Measurements from ENCODE around the gene BTBD6. TPM values are rescaled to one million over a fixed set of nuclear protein-coding genes. Genes with fewer than 3 reads are reported as not detected.
"Not testable (repeated sequence)": the region's sequence is repeated elsewhere in the genome, so short reads cannot be mapped to it uniquely, and the experiment has no call there.

Gene BTBD6
- total RNA-seq, 2 donors from 2014 or later, result 19.5 to 41.3 TPM

DNA sequence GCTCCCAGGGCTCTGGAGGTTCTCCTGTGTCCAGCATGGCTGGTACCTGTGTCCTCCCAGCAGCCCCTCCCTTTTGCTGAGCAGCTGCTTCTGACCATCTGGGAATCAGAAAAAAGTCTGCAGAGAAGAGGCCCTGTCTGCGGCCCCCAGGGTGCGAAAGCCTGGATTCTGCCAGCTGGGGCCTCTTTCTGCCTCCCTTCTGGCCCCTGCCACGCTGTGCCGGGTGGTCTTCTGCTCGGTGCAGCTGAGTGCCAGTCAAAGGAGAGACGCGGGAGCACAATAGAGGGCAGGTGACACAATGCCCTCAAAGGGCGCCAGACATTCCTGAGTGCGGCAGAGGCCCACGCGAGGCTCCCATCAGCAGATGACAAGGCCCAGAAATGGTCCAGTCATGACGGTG is 12.6 kb downstream of the BTBD6 start:
- Mint-ChIP-seq H3K36me3 (ENCODE audit: low read depth) (peaks cover 8% of the 10 kb centered on the region), H3K4me3 (no peak overlapping the region), H3K4me1 (no peaks in the 10 kb centered on the region), H3K27ac (no peak overlapping the region), H3K9me3 (no peaks in the 10 kb centered on the region), H3K27me3 (no peaks in the 10 kb centered on the region)
- no peak for ATAC-seq (replicated peaks)

GRCh38 chr14:105261781-105262180 is 13.4 kb downstream of the BTBD6 start:
- Mint-ChIP-seq H3K4me1 (no peaks in the 10 kb centered on the region), H3K27ac (no peak overlapping the region), H3K9me3 (no peaks in the 10 kb centered on the region), H3K4me3 (no peak overlapping the region), H3K27me3 (no peaks in the 10 kb centered on the region), H3K36me3 (ENCODE audit: low read depth) (peaks cover 8% of the 10 kb centered on the region)
- ATAC-seq (replicated peaks), result no peak

DNA sequence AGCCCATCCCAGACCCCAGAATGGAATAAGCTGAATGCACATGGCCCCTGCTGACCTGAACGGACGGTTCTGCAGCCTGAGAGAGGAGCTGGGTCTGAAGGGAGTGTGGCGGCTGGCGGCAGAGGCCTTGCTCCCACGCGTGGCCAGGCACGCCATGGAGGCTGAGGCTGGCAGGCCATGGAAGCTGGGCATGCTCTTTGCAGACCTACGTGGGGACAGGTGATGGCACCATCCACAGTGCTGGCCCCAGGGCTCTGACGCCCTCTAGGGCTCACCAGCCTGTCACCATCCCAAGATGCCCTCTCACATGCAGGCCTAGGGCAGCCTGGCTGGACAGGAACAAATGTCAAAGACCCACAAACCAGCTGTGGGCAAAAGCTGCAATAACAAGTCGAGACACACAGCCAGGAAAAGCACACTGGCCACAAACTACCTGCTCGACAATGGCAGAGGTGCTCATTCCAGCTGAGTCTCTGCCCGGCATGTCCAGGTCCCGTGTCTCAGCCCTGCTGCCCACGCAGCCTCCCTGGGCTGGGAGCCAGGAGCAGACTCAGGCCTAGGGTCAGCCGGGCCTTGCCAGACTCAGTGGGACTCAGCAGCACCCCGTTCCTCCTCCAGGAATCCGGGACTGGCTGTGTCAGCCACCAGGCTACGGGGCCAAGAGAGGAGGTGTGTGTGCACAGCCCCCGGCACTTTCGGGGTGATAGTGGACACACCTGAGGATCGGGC is 19.7 kb downstream of the BTBD6 start:
- no peaks in the 10 kb centered on the region for H3K9me3 Mint-ChIP-seq
- H3K4me1 Mint-ChIP-seq, result peaks cover 5% of the 10 kb centered on the region
- H3K36me3 Mint-ChIP-seq (ENCODE audit: low read depth), result peaks cover 8% of the 10 kb centered on the region
- no peaks in the 10 kb centered on the region for H3K27me3 Mint-ChIP-seq
- no peak for ATAC-seq (replicated peaks)
- no peak overlapping the region for H3K4me3 Mint-ChIP-seq
- H3K27ac Mint-ChIP-seq, result no peak overlapping the region

- peaks cover 5% of the 10 kb centered on the region for H3K4me1 Mint-ChIP-seq
- no peaks in the 10 kb centered on the region for H3K27me3 Mint-ChIP-seq
- ATAC-seq (replicated peaks), result no peak
- H3K4me3 Mint-ChIP-seq, result no peak overlapping the region
- no peaks in the 10 kb centered on the region for H3K9me3 Mint-ChIP-seq
- peaks cover 5% of the 10 kb centered on the region for H3K36me3 Mint-ChIP-seq (ENCODE audit: low read depth)
- peak overlapping the region; percentile 65 for H3K27ac Mint-ChIP-seq
Observed at GRCh38 chr14:105268736-105269354, 20.5 kb downstream of the BTBD6 start.

DNA sequence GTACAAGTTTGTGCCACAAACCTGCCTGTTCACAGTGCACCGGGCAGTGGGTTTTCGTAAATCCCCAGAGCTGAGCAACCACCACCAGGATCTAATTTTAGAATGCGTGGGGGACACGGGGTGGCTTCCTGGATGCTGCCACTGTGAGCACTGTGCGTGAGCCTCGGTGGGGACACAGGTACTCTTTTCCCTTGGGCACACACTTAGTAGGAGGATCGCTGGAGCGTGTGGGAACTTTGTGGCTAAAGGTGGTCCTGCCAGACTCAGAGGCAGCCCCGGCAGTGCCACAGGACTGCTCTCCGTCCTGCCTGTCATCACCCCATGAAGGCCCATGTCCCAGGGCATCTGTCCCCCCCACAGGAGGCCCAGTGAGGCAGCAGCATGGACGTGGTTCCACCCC is 21.1 kb downstream of the BTBD6 start:
- no peak for ATAC-seq (replicated peaks)

DNA sequence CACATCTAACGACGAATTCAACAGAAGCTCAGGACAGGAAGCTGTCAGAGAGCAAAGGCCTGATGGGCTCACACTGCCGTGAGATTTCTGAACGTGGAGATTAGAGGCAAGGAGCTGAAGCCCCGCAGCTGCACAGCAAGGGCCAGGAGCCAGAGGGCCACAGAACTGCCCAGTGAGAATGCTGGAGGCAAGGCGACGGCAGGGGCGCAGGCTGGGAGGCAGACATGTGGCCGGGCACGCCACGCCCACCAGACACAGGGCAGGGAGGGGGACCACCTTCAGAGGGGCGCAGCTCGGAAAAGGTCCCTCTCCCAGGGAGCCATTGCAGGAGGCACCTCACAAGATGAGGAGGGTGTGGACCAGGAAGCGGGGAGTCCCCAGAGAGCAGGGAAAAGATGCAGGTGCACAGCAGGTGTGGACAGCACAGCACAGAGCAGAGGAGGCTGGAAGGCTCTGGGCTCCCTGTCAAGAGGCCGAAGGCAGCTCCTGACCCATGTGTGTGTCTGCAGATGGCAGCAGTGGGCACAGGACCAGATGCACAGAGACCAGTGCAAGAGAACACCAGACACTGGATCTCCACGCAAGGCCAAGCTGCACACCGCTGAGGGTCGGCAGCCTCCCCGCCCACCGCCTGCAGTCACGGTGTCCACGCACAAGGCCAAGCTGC is 23.0 kb downstream of the BTBD6 start:
- ATAC-seq (replicated peaks), result no peak
- no peaks in the 10 kb centered on the region for H3K27me3 Mint-ChIP-seq
- peaks cover 5% of the 10 kb centered on the region for H3K4me1 Mint-ChIP-seq
- no peak overlapping the region for H3K27ac Mint-ChIP-seq
- no peak overlapping the region for H3K4me3 Mint-ChIP-seq
- no peaks in the 10 kb centered on the region for H3K36me3 Mint-ChIP-seq (ENCODE audit: low read depth)
- no peaks in the 10 kb centered on the region for H3K9me3 Mint-ChIP-seq

More for the DNA sequence above, 21.1 kb downstream of the BTBD6 start:
- Mint-ChIP-seq H3K36me3 (ENCODE audit: low read depth) (no peaks in the 10 kb centered on the region), H3K4me3 (no peak overlapping the region), H3K4me1 (peaks cover 5% of the 10 kb centered on the region), H3K27ac (no peak overlapping the region), H3K27me3 (no peaks in the 10 kb centered on the region), H3K9me3 (no peaks in the 10 kb centered on the region)

- peaks cover 5% of the 10 kb centered on the region for H3K4me1 Mint-ChIP-seq
- H3K9me3 Mint-ChIP-seq, result no peaks in the 10 kb centered on the region
- no peak overlapping the region for H3K27ac Mint-ChIP-seq
- H3K36me3 Mint-ChIP-seq (ENCODE audit: low read depth), result no peaks in the 10 kb centered on the region
- no peak for ATAC-seq (replicated peaks)
- H3K27me3 Mint-ChIP-seq, result no peaks in the 10 kb centered on the region
- H3K4me3 Mint-ChIP-seq, result no peak overlapping the region
Observed at GRCh38 chr14:105272623-105273022, 24.3 kb downstream of the BTBD6 start.

GRCh38 chr14:105273062-105273461 is 24.7 kb downstream of the BTBD6 start:
- no peak for ATAC-seq (replicated peaks)
- Mint-ChIP-seq H3K4me3 (no peak overlapping the region), H3K27me3 (no peaks in the 10 kb centered on the region)

DNA sequence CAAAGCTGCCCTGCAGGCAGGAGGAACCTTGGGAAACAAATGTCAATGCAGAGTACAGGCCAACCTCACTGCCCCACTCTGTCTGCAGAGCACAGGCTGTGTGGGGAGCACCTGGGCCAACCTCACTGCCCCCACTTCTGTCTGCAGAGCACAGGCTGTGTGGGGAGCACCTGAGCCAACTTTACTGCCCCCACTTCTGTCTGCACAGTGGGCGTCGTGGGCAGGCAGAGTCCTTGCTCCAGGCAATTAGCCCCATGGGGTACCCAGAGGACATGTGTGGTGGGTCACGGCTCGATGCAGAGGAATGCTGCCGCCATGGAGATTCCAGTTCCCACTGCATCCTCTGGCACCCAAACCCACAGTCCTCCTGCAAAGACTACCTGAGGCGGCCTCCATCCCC is 26.3 kb downstream of the BTBD6 start:
- Mint-ChIP-seq H3K4me3 (no peak overlapping the region), H3K27me3 (no peaks in the 10 kb centered on the region), H3K9me3 (no peaks in the 10 kb centered on the region), H3K4me1 (peaks cover 5% of the 10 kb centered on the region), H3K36me3 (ENCODE audit: low read depth) (no peaks in the 10 kb centered on the region), H3K27ac (no peak overlapping the region)
- no peak for ATAC-seq (replicated peaks)

More at GRCh38 chr14:105273062-105273461, 24.7 kb downstream of the BTBD6 start:
- no peaks in the 10 kb centered on the region for H3K36me3 Mint-ChIP-seq (ENCODE audit: low read depth)
- peaks cover 5% of the 10 kb centered on the region for H3K4me1 Mint-ChIP-seq
- no peaks in the 10 kb centered on the region for H3K9me3 Mint-ChIP-seq
- H3K27ac Mint-ChIP-seq, result no peak overlapping the region

GRCh38 chr14:105275267-105275946 is 27.1 kb downstream of the BTBD6 start:
- H3K27me3 Mint-ChIP-seq, result no peaks in the 10 kb centered on the region
- ATAC-seq (replicated peaks), result no peak
- H3K4me1 Mint-ChIP-seq, result peaks cover 5% of the 10 kb centered on the region
- peak overlapping the region; percentile 68 for H3K27ac Mint-ChIP-seq
- H3K9me3 Mint-ChIP-seq, result no peaks in the 10 kb centered on the region
- H3K36me3 Mint-ChIP-seq (ENCODE audit: low read depth), result no peaks in the 10 kb centered on the region
- no peak overlapping the region for H3K4me3 Mint-ChIP-seq

GRCh38 chr14:105277448-105277847 is 29.1 kb downstream of the BTBD6 start:
- not testable (repeated sequence) for H3K36me3 Mint-ChIP-seq (ENCODE audit: low read depth); H3K27ac Mint-ChIP-seq; H3K4me1 Mint-ChIP-seq; ATAC-seq (replicated peaks); H3K4me3 Mint-ChIP-seq; H3K27me3 Mint-ChIP-seq; H3K9me3 Mint-ChIP-seq

- Mint-ChIP-seq H3K27ac (no peak overlapping the region), H3K9me3 (no peaks in the 10 kb centered on the region), H3K36me3 (ENCODE audit: low read depth) (peaks cover 5% of the 10 kb centered on the region), H3K4me3 (no peak overlapping the region), H3K27me3 (no peaks in the 10 kb centered on the region), H3K4me1 (peaks cover 17% of the 10 kb centered on the region)
- no peak for ATAC-seq (replicated peaks)
Observed at GRCh38 chr14:105279642-105280361, 31.5 kb downstream of the BTBD6 start.

- H3K27me3 Mint-ChIP-seq, result no peaks in the 10 kb centered on the region
- H3K4me1 Mint-ChIP-seq, result peaks cover 21% of the 10 kb centered on the region
- no peak overlapping the region for H3K4me3 Mint-ChIP-seq
- peaks cover 13% of the 10 kb centered on the region for H3K36me3 Mint-ChIP-seq (ENCODE audit: low read depth)
- ATAC-seq (replicated peaks), result no peak
- no peaks in the 10 kb centered on the region for H3K9me3 Mint-ChIP-seq
- no peak overlapping the region for H3K27ac Mint-ChIP-seq
Observed at GRCh38 chr14:105280525-105280924, 32.2 kb downstream of the BTBD6 start.

All from activated T-helper 17 cell treated with anti-CD3 and anti-CD28 coated beads, Interleukin-2, amount 50 U/mL, for 72 hours (primary cell).